HTERT RPE-1 (cell line): Measurements from ENCODE around the gene TRMT112.
"Not testable (repeated sequence)": the region's sequence is repeated elsewhere in the genome, so short reads cannot be mapped to it uniquely, and the experiment has no call there.

ENCODE experiments used
- in situ Hi-C: fragments of 300-500 bp; cut with MboI; formaldehyde crosslinking; loops from 4 replicates; pipeline ENCODE4 v1.14.3; 2020; ENCODE audit warnings: low sequenced_read_pairs

Gene TRMT112

DNA sequence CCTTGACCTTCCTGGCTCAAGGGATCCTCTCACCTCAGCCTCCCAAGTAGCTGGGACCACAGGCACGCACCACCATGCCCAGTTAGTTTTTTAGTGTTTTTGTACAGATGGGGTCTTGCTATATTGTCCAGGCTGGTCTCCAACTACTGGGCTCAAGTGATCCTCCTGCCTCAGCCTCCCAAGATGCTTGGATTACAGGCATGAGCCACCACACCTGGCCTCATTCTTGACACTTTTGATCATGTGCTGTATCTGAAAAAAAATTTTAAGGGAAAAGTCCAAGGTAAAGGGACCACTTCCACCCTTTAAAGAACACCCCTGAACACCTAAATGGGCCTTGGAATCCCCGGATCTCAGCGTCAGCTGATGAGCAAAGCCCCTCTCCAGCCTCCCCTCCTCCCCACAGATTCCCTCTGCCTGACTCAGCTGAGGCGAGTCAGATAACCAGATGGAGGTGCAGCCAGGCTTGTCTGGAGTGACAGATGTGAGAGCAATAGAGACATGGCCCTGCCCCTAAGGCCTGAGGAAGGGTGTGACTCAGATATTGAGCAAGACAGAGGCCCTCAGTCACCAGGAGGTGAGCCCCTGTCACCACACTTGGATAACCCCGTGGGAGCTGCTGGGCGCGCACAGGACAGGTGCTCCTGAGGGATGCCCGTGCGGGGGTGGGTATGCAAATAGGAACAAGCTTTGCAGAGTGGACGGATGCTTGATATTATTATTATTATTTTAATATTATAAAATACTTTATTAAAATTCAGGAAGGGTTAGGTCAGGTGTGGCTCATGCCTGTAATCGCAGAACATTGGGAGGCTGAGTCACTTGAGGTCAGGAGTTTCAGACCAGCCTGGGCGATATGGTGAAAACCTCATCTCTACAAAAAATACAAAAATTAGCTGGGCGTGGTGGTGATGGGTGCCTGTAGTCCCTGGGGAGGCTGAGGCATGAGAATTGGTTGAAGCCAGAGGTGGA, 17.7 kb upstream of the TRMT112 start:
- in situ Hi-C loops: no loop called here

DNA sequence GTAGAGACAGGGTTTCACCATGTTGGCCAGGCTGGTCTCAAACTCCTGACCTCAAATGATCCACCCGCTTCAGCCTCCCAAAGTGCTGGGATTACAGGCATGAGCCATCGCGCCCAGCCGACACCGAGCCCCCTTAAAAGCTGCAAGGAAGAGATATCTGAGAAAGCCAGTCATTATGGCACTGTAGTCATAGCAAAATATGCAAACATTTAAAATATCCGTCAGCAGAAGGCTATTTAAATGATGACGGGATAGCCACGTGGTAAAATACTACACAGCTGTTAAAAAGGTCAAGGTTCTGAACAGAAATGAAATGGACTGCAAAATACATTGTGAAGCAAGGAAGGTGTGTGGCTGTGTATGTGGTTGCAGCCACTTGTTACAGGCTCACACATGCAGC, 16.2 kb upstream of the TRMT112 start:
- in situ Hi-C loops: no loop called here

DNA sequence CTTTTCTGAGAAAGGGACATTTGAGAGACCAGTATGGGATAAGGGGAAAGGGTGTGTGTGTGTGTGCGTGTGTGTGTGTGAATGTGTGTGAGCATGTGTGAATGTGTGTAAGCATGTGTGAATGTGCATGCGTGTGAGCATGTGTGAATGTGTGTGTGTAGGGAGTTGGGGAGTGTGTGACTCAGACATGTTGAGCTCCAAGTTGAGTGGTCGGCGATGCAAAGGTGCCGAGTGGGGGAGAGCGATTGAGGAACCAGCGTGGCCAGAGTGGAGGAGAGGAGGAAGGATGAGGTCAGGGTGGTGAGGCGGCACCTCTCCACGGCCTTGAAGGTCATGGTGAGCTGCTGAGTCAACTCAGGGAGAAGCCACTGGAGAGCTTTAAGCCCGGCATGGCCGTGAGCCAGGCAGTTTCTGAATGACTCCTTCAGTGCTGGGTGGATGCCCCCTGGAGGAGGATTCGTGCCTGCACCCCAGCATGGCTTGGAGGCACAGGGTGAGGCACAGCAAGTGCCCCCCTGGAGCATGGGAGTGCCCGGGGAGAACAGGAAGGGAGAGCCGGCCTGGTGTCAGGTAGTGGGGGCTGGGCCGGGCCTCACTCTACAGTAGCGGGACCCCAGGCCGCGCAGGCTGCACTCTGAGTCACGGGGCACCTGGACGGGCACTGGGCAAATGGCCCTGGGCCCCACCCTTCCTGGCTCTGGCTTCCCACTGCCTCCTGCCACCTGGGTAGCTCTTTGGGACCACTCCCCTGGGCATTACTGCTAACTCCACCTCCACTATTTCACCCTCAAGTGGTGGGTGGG, 14.4 kb upstream of the TRMT112 start:
- in situ Hi-C loops: no loop called here

DNA sequence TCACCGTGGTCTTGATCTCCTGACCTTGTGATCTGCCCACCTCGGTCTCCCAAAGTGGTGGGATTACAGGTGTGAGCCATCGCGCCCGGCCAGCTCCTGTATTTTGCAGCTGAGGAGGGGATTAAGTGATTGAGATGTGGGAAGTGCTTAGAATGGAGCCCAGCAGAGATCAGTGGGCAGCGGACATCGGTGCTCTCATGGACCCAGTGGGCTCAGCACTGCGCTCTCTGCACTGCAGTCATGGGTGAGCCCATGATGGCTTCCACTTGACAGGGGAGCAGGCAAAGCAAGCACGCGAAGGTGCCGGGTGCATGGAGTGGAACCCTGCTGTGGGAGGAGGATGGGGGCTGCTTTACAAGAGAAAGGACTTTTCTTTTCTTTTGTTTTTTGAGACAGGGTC, 13.5 kb upstream of the TRMT112 start:
- in situ Hi-C loops: no loop called here

- in situ Hi-C loops: no loop called here
These were observed 10.6 kb upstream of the TRMT112 start for GRCh38 chr11:64327993-64328392.

DNA sequence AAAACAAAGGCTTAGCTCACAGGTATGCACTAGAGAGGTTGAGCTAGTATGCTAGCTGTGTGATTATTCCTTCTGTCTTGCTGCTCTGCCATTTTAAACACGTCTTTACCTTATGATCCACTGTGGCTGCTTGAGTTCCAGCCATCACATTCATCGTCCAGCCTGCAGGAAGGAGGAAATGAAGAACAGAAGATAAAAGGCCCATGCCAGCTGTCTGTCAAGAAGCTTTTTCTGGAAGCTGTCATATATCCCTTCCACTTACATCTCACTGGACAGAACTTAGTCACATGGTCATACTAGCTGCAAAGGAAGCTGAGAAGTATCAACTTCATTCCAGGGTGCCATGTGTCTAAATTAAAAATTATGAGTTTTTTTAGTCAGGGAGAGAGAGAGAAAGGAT, 10.0 kb upstream of the TRMT112 start:
- in situ Hi-C loops: no loop called here

GRCh38 chr11:64324692-64325469, 7.5 kb upstream of the TRMT112 start:
- in situ Hi-C loops: no loop called here

GRCh38 chr11:64323984-64324383, 6.6 kb upstream of the TRMT112 start:
- in situ Hi-C loops: not testable (repeated sequence)

GRCh38 chr11:64323373-64323772, 6.0 kb upstream of the TRMT112 start:
- in situ Hi-C loops: no loop called here

DNA sequence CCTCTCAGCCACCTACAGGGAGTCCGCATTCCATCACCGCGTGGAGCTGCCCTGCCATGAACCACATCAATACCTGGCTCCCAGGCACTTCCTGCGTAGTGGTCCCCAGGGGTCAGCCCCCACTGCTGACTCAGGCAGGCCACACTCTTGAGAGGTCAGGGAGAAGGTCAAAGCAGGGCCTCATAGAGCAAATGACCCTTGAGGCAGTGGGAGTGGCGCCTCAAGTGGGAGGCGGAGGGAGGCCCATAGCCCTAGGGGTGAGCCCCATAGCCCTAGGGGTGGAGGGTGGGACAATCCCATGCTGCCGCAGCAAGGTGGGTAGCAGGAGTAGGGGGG, 5.5 kb upstream of the TRMT112 start:
- in situ Hi-C loops: no loop called here

DNA sequence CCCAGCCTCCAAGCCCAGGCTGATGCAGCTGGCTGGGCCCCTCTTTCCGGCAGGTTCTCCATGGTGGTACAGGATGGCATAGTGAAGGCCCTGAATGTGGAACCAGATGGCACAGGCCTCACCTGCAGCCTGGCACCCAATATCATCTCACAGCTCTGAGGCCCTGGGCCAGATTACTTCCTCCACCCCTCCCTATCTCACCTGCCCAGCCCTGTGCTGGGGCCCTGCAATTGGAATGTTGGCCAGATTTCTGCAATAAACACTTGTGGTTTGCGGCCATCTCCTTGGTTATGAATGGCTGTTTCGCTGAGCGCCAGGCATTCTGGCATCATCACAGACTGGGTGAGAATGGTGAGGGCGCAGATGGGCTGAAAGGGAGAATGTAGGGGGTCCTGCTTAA, 4.2 kb upstream of the TRMT112 start:
- in situ Hi-C loops: no loop called here

DNA sequence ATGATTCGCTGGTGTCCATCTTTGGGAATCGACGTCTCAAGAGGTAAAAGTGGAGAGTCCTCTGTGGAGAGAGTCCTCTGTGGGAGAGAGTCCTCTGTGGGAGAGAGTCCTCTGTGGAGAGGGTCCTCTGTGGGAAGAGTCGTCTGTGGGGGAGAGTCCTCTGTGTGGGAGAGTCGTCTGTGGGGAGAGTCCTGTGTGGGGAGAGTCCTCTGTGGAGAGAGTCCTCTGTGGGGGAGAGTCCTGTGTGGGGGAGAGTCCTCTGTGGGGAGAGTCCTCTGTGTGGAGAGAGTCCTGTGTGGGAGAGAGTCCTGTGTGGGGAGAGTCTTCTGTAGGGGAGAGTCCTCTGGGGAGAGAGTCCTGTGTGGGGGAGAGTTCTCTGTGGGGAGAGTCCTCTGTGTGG, 3.7 kb upstream of the TRMT112 start:
- in situ Hi-C loops: no loop called here

GRCh38 chr11:64320556-64320955, 3.2 kb upstream of the TRMT112 start:
- in situ Hi-C loops: no loop called here

GRCh38 chr11:64318766-64319761, 1.7 kb upstream of the TRMT112 start:
- in situ Hi-C loops: no loop called here

- in situ Hi-C loops: no loop called here
These were observed 804 bp upstream of the TRMT112 start, which contains the start of gene PRDX5 for GRCh38 chr11:64317961-64318765. PRDX5 (plus strand) TSS chr11:64318121; CDS start chr11:64318216, 95 bp downstream.

DNA sequence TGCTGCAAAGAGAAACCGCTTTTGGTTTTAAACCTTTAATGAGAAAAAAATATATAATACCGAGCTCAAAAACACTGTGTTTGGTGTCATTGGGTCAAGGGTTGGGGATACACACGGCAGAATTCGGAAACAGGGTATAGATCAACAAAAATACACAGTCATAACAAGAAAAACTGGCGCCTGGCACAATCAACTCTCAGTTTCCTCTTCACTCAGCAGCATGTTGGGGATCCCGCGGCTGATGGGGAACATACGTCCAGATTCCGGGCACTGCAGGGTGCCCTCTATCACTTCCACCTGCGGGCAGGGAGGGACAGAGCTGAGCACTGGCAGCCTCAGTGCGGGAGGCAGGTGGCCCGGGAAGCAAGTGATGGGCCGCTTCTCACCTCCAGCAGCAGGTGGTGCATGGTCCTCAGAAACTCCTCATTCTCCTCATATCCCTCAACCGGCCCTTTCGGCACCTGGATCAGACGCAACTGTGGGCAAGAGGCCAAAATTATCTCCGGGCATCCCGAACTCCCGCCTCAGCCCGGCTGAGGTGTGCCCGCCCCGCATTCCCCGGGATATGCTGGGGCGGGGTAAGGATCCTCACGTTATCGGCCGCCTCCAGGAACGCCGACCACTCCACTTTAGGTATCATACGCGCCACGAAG, 561 bp downstream of the TRMT112 start:
- in situ Hi-C loops: no loop called here

DNA sequence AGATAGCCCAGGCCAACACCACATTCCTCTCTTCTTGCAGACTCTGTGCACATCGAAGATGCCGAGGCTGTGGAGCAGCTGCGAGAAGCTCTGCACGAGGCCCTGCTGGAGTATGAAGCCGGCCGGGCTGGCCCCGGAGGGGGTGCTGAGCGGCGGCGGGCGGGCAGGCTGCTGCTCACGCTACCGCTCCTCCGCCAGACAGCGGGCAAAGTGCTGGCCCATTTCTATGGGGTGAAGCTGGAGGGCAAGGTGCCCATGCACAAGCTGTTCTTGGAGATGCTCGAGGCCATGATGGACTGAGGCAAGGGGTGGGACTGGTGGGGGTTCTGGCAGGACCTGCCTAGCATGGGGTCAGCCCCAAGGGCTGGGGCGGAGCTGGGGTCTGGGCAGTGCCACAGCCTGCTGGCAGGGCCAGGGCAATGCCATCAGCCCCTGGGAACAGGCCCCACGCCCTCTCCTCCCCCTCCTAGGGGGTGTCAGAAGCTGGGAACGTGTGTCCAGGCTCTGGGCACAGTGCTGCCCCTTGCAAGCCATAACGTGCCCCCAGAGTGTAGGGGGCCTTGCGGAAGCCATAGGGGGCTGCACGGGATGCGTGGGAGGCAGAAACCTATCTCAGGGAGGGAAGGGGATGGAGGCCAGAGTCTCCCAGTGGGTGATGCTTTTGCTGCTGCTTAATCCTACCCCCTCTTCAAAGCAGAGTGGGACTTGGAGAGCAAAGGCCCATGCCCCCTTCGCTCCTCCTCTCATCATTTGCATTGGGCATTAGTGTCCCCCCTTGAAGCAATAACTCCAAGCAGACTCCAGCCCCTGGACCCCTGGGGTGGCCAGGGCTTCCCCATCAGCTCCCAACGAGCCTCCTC, 1.5 kb downstream of the TRMT112 start:
- in situ Hi-C loops: not testable (repeated sequence)
